SH-SY5Y (cell line): ENCODE results near the gene SETBP1.

Source experiments
- GATA2 ChIP-seq: IDR thresholded peaks from 2 replicates; pipeline ENCODE4 v1.6.1; 2011; ENCODE audit warnings: mild to moderate bottlenecking, low read depth, low read length
- GATA3 ChIP-seq: IDR thresholded peaks from 2 replicates; pipeline ENCODE4 v1.6.1; 2011; ENCODE audit warnings: low read depth, mild to moderate bottlenecking, low read length, moderate library complexity

- no peak for TF ChIP-seq GATA2
- TF ChIP-seq GATA3: no peak
Observed at GRCh38 chr18:44724105-44724778, 43.6 kb downstream of the SETBP1 start.
